ENCODE results near the gene SIAE.

GRCh38 chr11:124643042-124643604 lies 30.4 kb downstream of the SIAE start:
- TF ChIP-seq POLR2A (IDR thresholded peaks at IDR 0.05) (no peak), CTCF (IDR thresholded peaks at IDR 0.05) (no peak), POLR2AphosphoS5 (IDR thresholded peaks at IDR 0.05) (no peak), EP300 (IDR thresholded peaks at IDR 0.05) (no peak)

All from suprapubic skin (tissue), 4 donors.